Aorta (tissue), 5 donors: ENCODE data around the gene CDC42EP3. TPM values are rescaled to one million over a fixed set of nuclear protein-coding genes. Genes with fewer than 3 reads are reported as not detected.

Source experiments
- ATAC-seq: fragments of 200-7000 bp; cut with Tn5 transposase; one replicate; pipeline ENCODE4 v1.9.1; 2022; ENCODE audit warnings: moderate library complexity; ENCODE audit not compliant: low FRiP score
- DNase-seq, 2 donors: peaks; one replicate each; pipeline ENCODE4 v3.0.0-alpha.2; 2020
- H3K27ac ChIP-seq, 2 donors: one replicate each; pipeline ENCODE4 v1.5.1; 2013; ENCODE audit warnings: low read length in 2 of 2, mild to moderate bottlenecking in 2 of 2, moderate library complexity in 2 of 2, control low read depth in 1 of 2, inconsistent platforms in 1 of 2, low read depth in 1 of 2
- H3K27me3 ChIP-seq, 2 donors: one replicate each; pipeline ENCODE4 v1.6.1; 2013; ENCODE audit warnings: control low read depth in 1 of 2, low read length in 1 of 2, mild to moderate bottlenecking in 1 of 2, moderate library complexity in 1 of 2; ENCODE audit not compliant: insufficient read depth in 2 of 2, control insufficient read depth in 1 of 2
- H3K36me3 ChIP-seq, 2 donors: one replicate each; pipeline ENCODE4 v1.6.1; 2013; ENCODE audit warnings: control low read depth in 1 of 2, low read length in 1 of 2, mild to moderate bottlenecking in 1 of 2; ENCODE audit not compliant: insufficient read depth in 2 of 2, control insufficient read depth in 1 of 2
- H3K4me1 ChIP-seq, 2 donors: one replicate each; pipeline ENCODE4 v1.6.1; 2013; ENCODE audit warnings: low read length in 2 of 2, control low read depth in 1 of 2, mild to moderate bottlenecking in 1 of 2, moderate library complexity in 1 of 2; ENCODE audit not compliant: insufficient read depth in 2 of 2, control insufficient read depth in 1 of 2
- H3K4me3 ChIP-seq, 2 donors: one replicate each; pipeline ENCODE4 v1.5.1; 2013; ENCODE audit warnings: low read length in 2 of 2, control low read depth in 1 of 2, mild to moderate bottlenecking in 1 of 2
- H3K9me3 ChIP-seq: one replicate; pipeline ENCODE4 v1.6.1; 2013; ENCODE audit warnings: mild to moderate bottlenecking, low read length; ENCODE audit not compliant: control insufficient read depth
- WGBS, 2 donors: extraction: QIAGEN DNeasy Blood & Tissue Kit; methylation state at CpG; one replicate each; pipeline ENCODE4 v1.1.7; 2013; 5-methylcytosine and 5-hydroxymethylcytosine counted together
- intact Hi-C, 2 donors: fragments of 100-400 bp; cut with DNase I; formaldehyde crosslinking; loops; one replicate each; pipeline versions ENCODE4 v1.14.2 to v1.15.0; 2022
- polyA plus RNA-seq, 2 donors: library from polyadenylated mRNA; stranded (reverse); fragments of 200-250 nt; gene quantifications; one replicate each; pipeline ENCODE4 v1.2.3, GENCODE V29; 2013
- total RNA-seq, 2 donors: library from RNA; stranded (reverse); fragmentation: NEBNext Ultra II Directional; extraction: Animal tissue kit (Norgen Biotek cat#: 25700); gene quantifications; one replicate each; pipeline ENCODE4 v1.2.1, GENCODE V29; 2021
- donor health status: healthy with polysubstance abuse.
- donor health status: Bipolar disorder and iron deficiency.
- donor health status: DM: no; HTN: no; CAD: no.
- donor health status: DM: no; HTN: no; CAD: no.
- donor health status: DM: yes; HTN: yes; CAD: no.

Gene CDC42EP3
- total and polyA plus RNA-seq, 4 donors = 12.6 to 94.8 (median 41.5) TPM

DNA sequence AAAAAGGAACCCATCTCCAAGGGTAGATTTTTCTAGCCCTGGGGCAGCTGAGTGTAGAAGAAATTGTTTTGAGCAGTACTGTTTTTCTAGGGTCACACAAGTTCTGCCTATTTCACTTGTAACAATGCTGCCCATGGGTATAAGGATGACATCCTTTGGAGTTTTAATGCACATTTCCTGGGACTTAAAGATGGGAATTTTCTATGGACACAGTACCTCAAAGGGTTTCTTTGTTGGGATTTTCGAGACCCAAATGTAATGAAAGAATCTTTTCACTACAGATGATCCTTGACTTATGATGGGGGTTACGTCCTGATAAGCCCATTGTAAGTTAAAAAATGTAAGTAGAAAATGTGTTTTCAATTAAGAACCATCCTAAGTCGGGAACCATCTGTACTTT, 31.8 kb downstream of the CDC42EP3 start:
- intact Hi-C loops = no loop called here
- no peak for ATAC-seq
- Histone ChIP-seq H3K9me3 (no peaks in the 10 kb centered on the region), H3K4me3 (no peak overlapping the region), H3K4me1 (peaks cover 4 to 10% of the 10 kb centered on the region in 2 donors), H3K36me3 (peaks cover 2 to 4% of the 10 kb centered on the region in 2 donors), H3K27me3 (no peaks in the 10 kb centered on the region), H3K27ac (no peak overlapping the region)
- no peak for DNase-seq
- WGBS, 2 donors = 91 to 92% methylated on average over 3 of the region's 3 CpGs

DNA sequence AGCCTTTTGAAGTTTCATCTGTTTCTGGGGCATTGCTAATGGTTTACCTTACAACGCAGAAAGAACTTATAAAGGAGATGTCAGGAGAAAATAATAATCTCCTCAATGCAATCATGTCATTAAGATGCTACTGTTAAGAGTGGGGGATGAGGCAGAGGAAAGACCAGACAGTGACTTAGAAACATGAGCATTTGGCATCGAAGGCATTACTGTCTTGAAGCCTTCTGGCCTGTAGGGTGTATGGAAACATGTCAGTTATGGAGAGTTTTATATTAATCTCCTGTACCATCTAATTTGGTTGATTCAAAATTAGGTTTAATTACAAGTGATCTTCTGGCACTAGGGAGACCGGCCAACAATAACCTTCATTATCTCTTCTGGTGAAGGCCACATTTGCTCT, 32.5 kb downstream of the CDC42EP3 start:
- intact Hi-C loops = no loop called here
- no peaks in the 10 kb centered on the region for H3K27me3 ChIP-seq
- no peak for DNase-seq
- H3K36me3 ChIP-seq = peaks cover 2 to 4% of the 10 kb centered on the region in 2 donors
- H3K27ac ChIP-seq = no peak overlapping the region
- H3K4me3 ChIP-seq = no peak overlapping the region
- H3K9me3 ChIP-seq = no peaks in the 10 kb centered on the region
- WGBS, 2 donors = 96% methylated on average over 3 of the region's 3 CpGs
- H3K4me1 ChIP-seq = peaks cover 4 to 10% of the 10 kb centered on the region in 2 donors
- ATAC-seq = no peak

DNA sequence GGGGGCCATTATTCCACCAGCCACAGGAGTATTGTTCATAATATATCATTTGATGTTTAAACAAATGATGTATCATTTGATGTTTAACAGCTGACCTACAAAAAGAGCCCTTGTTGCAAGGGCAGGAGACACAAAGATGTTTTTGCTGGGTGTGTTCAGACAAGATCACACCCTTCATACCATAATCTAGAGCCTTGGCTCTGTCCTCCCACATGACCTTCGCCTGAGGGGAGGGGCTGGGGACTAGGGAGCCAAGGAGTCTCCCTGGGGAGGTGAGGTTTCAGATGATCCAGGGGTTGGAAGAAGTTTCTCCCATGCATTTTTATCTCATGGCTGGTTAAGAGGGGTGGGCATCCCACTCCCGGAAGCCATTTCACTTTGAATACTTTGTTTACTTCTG, 33.5 kb downstream of the CDC42EP3 start:
- Histone ChIP-seq H3K9me3 (no peaks in the 10 kb centered on the region), H3K27me3 (no peaks in the 10 kb centered on the region), H3K4me3 (no peak overlapping the region), H3K36me3 (peaks cover 0 to 2% of the 10 kb centered on the region in 2 donors), H3K27ac (no peak overlapping the region), H3K4me1 (peaks cover 4 to 6% of the 10 kb centered on the region in 2 donors)
- 80 to 87% methylated on average over 2 of the region's 2 CpGs for WGBS, 2 donors
- intact Hi-C loops = no loop called here
- ATAC-seq = no peak
- no peak for DNase-seq

DNA sequence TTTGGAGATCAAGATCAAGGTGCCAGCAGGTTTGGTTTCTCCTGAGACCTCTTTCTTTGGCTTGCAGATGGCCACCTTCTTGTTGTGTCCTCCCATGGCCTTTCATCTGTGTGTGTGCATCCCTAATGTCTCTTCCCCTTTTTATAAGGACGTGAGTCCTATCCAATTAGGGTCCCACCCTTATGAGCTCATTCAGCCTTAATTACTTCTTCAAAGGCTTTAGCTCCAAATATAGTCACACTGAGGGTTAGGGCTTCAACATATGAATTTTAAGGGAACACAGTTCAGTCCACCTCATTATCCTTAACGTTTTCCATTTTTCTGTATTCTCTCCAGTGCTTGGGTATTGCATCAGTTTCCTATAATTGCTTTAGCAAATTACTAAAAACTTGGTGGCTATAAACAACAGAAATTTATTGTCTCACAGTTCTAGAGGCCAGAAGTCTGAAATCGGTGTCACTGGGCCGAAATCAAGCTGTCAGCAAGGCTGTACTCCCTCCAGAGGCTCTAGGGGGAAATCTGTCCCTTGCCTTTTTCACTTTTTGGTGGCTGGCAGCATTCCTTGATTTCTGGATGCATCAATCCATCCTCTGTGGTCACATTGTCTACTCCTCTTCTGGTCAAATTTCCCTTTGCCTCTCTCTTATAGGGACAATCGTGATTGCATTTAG, 34.1 kb downstream of the CDC42EP3 start:
- no peak for DNase-seq
- Histone ChIP-seq H3K4me1 (peaks cover 3 to 4% of the 10 kb centered on the region in 2 donors), H3K9me3 (no peaks in the 10 kb centered on the region), H3K36me3 (peaks cover 0 to 2% of the 10 kb centered on the region in 2 donors), H3K27ac (no peak overlapping the region), H3K4me3 (no peak overlapping the region), H3K27me3 (no peaks in the 10 kb centered on the region)
- WGBS, 2 donors = 77 to 79% methylated on average over 5 of the region's 5 CpGs
- intact Hi-C loops = no loop called here
- ATAC-seq = no peak

DNA sequence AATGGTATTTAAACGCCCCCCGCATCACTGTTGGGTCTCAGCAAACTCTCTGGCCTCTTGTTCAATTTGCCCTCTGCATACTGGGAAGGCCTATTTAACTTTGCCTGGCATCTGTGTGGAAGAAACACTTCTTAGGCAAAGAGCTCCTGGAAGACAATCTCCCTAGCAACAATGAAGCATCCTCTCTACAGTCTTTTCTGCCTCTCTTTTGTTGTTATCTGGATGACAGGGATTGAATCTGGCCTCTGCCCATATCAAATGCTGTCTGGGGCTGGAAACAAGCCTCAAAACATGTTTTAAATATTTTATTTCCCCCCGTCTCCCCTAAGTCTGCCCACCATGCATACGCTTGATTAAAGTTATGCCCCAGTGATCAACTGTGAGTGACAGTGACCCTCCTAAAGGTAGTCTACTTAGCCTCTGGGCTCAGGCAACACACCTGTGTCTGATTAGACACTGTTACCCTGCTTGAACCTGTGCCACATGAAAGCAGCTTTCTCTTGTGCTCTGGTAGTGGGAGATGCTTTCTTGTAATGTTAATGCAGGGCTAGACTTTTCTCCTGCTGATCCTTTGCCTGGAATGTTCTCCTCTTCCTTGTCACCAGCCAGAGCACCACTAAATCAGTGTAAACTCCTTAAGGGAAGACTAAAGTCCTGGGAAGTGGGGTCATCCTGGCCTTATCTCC, 34.9 kb downstream of the CDC42EP3 start:
- H3K27ac ChIP-seq = no peak overlapping the region
- peaks cover 0 to 1% of the 10 kb centered on the region in 2 donors for H3K36me3 ChIP-seq
- H3K4me1 ChIP-seq = no peaks in the 10 kb centered on the region
- intact Hi-C loops = no loop called here
- H3K27me3 ChIP-seq = no peaks in the 10 kb centered on the region
- 92 to 98% methylated on average over 4 of the region's 4 CpGs for WGBS, 2 donors
- H3K9me3 ChIP-seq = no peaks in the 10 kb centered on the region
- DNase-seq (no peak), ATAC-seq (no peak)
- H3K4me3 ChIP-seq = no peak overlapping the region

DNA sequence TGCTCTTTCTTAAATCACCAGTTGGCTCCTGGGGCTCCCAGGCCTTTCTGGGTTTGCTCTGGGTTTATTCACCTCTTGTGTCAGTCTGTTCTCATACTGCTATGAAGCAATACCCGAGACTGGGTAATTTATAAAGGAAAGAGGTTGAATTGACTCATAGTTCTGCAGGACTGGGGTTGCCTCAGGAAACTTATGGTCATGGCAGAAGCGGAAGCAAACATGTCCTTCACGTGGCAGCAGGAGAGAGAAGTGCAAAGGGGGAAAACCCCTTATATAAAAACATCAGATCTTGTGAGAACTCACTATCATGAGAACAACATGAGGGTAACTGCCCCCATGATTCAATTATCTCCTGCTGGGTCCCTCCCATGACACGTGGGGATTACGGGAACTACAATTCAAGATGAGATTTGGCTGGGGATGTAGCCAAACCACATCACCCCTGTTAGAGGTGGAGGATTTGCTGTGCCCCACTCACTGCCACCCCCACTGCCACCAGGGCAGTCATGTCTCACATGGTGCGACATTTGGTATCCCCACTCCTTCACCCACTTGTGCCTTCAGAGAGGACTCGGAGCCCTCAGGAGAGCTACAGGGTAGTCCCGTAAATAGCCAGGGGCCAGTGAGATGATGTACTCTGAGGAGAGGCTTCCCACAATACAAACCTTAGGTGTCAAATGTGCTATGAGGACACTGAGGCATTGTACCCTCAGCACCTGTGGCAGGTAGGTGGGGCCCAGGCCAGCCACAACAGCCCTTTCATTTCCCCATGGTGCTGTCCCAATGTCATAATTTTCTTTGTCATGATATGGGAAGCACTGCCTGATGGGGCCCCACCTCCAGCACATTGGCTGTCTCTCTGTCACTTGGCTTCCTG, 35.7 kb downstream of the CDC42EP3 start:
- DNase-seq = peak in 1 of 2 donors; percentile 65
- Histone ChIP-seq H3K9me3 (no peaks in the 10 kb centered on the region), H3K4me3 (no peak overlapping the region), H3K27me3 (no peaks in the 10 kb centered on the region), H3K4me1 (no peaks in the 10 kb centered on the region), H3K36me3 (no peaks in the 10 kb centered on the region), H3K27ac (no peak overlapping the region)
- peak; percentile 61 for ATAC-seq
- intact Hi-C loops = no loop called here
- 86 to 91% methylated on average over 8 of the region's 8 CpGs for WGBS, 2 donors

DNA sequence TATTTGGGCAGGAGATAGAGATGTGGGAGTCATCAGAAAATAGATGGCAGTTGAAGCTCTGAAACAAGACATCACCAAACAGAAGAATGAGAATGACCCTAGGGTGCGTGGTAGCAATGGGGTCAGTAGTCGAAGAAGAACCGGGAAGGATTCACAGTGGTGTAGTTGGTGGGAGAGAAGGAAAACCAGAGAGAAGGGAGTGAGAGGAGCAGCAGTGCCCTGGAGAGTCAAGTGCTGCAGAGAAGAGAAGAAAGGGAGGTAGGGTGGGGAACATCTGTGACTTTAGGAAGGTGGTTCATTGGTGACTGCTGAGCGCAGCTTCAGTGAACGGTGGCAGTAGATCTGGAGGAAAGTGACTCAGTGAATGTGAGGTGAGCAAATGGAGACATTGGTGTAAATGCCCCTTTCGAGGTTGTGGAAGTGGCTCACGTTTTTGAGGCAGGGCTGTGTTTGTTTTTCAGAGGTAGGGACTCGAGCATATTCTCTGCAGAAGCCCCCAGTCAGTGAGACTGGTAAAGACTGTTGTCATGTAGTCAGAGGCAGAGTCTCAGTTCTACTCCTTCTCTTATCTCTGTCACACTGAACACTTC, 36.4 kb downstream of the CDC42EP3 start:
- Histone ChIP-seq H3K36me3 (no peaks in the 10 kb centered on the region), H3K9me3 (no peaks in the 10 kb centered on the region), H3K27ac (no peak overlapping the region), H3K4me1 (no peaks in the 10 kb centered on the region), H3K4me3 (no peak overlapping the region), H3K27me3 (no peaks in the 10 kb centered on the region)
- WGBS, 2 donors = 92 to 95% methylated on average over 8 of the region's 8 CpGs
- DNase-seq (no peak), ATAC-seq (no peak)
- intact Hi-C loops = no loop called here

DNA sequence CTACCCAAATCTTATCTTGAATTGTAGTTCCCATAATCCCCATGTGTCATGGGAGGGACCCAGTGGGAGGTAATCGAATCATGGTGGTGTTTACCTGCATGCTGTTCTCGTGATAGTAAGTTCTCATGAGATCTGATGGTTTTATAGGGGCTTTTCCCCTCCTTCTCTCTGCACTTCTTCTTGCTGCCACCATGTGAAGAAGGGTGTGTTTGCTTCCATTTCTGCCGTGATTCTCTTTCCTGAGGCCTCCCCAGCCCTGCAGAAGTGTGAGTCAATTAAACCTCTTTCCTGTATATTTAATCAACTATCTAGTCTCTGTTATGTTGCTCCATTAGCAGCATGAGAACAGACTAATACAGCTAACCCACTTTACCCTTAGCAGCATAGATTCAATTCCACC, 37.6 kb downstream of the CDC42EP3 start:
- Histone ChIP-seq H3K27me3 (no peaks in the 10 kb centered on the region), H3K9me3 (no peaks in the 10 kb centered on the region), H3K36me3 (no peaks in the 10 kb centered on the region), H3K27ac (no peak overlapping the region), H3K4me1 (no peaks in the 10 kb centered on the region), H3K4me3 (no peak overlapping the region)
- DNase-seq = no peak
- intact Hi-C loops = no loop called here
- ATAC-seq = no peak
- whole genome bisulfite sequencing, 2 donors = 92 to 94% methylated on average over 3 of the region's 3 CpGs
